NCI-H1930 (cell line): ENCODE results near the gene RC3H2.
A peak's percentile ranks its signal among the peaks of the same experiment; 100 is the strongest.
"Not testable (repeated sequence)": the region's sequence is repeated elsewhere in the genome, so short reads cannot be mapped to it uniquely, and the experiment has no call there.

Experiments used
- DNase-seq, 2 experiments: peaks; one replicate each; lab custom pipeline; 2025; lab: John Stamatoyannopoulos, UW

Gene RC3H2

DNA sequence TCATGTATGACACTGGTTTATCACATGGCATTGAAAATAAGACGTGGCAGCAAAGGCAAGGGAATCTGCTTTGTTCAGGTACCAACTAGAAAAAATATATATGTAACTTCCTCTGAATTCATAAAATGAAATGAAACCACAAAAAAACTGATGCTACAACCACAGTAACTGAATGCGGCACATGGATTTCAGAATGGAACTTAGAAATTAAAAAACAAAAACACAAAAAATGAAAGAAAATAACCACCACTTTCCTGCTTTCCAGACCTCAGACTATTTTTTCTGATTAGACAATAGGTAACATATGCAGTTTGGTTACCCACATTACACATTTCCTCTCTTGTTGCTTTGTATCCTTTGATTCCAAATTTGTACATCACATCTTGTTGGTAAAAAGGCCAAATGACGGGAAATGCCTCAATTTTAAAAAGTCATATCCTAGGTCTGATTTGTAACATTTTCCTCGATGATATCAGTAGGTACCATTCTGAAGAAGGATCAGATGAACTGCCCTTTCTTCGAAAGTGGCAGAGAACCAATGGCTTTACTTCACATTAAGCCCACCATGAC is 58.7 kb downstream of the RC3H2 start:
- DNase-seq = no peak

DNA sequence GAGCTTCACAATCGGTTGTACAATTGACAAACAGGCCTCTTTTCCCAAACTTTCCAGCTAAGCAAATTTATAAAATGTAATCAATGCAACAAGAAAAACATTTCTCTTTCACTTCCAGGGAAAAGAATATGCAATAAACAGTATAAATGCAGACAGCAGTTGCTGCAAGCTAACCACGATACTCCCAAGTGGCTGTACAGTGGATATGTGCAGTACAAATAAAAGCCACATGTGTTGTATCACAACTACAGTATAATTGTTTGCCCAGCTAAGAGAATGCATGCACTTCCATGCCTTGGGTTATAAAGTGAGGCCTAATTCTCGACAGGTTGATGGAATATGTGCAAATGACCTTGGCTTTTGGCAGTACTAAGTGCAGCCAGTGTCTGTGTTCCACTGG is 60.0 kb downstream of the RC3H2 start:
- no peak for DNase-seq

DNA sequence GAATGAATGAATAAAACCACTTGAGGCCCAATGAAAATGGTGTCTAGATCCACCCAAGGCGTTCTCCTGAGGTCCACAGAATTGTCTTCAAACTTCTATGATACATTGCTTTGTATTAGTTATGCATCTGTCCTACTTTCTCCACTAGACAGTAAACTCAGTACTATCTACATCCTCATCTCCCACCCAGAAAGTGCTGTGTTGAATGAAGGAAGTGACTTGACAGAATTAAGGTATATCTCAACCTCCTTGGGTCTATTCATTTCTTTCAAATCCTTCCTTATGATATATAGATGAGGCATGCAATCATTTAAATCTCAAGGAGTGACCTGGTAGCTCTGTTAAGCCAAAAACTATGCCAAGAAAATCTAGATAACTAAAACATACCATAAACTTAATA is 61.0 kb downstream of the RC3H2 start:
- DNase-seq = no peak

DNA sequence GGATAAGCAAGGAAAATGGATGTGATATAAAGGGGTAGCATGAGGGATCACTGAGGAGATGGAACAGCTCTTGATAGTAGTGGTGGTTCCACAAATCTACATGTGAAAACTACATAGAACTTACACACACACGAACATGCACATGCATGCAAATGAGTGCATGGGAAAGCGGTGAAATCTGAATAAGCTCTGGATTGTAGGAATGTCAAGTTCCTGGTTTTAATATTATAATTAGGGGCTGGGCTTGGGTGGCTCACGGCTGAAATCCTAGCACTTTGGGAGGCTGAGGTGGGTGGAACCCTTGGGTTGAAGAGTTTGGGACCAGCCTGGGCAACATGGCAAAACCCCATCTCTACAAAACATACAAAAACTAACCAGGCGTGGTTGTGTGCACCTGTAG is 63.7 kb downstream of the RC3H2 start:
- no peak for DNase-seq

DNA sequence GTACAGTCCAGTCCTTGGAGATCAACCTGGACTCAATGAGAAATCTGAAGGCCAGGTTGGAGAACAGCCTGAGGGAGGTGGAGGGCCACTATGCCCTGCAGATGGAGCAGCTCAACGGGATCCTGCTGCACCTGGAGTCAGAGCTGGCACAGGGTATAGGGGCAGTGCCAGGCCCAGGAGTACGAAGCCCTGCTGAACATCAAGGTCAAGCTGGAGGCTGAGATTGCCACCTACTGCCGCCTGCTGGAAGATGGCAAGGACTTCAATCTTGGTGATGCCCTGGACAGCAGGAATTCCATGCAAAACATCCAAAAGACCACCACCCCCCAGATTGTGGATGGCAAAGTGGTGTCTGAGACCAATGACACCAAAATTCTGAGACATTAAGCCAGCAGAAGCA is 66.7 kb downstream of the RC3H2 start:
- DNase-seq = not testable (repeated sequence)

DNA sequence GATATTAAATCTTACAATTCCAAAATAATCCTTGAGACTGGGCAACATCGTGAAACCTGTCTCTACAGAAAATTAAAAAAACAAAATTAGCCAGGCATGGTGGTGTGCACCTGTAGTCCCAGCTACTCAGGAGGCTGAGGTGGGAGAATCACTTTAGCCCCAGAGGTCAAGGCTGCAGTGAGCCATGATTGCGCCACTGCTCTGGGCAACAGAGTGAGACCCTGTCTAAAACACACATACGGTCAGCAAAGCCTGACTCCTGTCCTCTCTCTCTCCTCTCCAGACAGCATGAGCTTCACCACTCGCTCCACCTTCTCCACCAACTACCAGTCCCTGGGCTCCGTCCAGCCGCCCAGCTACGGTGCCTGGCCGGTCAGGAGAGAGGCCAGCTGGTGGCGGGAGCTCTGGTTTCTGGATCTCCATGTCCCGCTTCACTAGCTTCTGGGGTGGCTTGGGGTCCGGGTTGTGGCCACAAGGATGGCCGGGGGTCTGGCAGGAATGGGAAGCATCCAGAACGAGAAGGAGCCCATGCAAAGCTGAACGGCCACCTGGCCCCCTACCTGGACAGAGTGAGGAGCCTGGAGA is 67.8 kb downstream of the RC3H2 start:
- no peak for DNase-seq

DNA sequence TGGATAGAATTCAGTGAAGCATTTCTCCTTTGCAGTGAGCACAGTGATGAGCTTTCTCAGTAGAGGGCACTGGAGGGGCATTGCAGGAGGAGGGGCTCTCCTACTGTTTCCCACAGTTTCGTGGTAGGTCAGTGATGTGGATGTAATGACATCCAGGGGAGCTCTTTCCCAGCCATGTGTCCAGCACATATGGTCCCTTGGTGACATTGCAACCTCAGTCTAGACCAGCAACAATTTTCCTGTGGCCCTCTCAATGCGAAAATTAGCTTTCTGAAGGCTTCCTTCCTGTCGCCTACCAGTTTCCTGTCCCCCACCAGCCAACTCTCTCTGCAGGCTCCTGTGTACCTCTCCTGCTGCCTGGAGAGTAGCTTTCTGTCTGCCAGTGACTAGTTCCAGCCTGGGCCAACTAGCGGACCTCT is 69.8 kb downstream of the RC3H2 start:
- no peak for DNase-seq

DNA sequence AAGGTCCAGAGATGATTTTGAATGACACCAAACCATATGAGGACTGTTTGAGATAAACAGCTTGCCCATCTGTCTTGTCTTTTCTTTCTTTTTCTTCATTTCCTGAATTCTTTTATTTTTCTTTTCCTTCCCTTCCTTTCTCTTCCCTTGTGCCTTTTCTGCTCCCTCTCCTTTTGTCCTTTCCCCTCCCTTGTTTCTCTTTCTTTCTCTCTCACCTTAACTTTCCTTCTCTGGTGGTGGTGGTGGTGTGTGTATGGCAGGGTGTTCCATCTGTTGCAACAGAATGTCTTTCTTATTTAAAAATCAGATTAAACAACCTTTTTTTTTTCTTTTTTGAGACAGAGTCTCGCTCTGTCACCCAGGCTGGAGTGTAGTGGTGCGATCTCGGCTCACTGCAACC is 73.0 kb downstream of the RC3H2 start:
- no peak for DNase-seq

DNA sequence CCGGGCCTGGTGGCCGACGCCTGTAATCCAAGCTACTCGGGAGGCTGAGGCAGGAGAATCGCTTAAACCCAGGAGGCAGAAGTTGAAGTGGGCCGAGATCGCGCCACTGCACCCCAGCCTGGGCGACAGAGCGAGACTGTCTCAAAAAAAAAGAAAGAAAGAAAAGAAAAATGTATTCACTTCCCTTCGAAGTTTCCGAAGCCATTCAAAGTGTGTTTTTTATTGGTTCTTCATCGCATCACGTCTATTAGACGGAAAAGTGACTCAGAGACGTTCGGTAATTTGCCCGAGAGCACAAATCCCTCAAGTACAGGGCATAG is 76.2 kb downstream of the RC3H2 start:
- DNase-seq = not testable (repeated sequence)

DNA sequence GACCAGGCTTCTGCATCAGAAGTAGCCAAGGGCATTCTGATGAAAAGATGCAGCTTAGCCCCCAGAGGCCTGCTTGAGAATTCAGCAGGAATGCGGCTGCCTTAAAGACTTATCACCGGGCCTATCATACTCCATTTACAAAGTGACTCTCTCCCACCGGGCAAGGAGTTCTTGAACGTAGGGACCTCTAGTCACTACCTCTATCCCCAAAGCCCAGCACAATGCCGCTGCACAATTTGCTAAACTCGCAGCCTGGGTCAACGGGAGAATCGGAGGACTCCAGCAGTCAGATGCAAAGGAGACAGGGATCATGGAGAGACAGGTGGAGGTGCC is 77.4 kb downstream of the RC3H2 start:
- DNase-seq = no peak

DNA sequence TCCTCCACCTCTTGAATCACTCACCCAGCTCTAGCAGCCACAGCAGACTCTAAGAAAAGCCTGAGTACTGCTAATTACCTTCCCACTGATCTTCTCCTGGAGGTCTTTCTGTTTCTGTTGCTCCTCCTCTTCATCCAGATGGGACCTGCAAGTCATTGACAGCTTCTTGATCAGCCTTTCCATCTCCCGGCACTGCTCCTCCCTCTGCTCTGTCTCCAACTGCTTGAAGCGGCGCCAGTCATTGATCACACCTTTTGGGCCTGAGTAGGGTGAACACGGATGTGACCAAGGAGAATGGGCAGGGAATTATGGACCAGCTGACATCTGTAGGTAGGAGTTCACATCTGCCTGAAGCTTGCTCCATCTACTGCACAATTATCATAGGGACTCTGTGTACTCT is 82.2 kb downstream of the RC3H2 start:
- no peak for DNase-seq

DNA sequence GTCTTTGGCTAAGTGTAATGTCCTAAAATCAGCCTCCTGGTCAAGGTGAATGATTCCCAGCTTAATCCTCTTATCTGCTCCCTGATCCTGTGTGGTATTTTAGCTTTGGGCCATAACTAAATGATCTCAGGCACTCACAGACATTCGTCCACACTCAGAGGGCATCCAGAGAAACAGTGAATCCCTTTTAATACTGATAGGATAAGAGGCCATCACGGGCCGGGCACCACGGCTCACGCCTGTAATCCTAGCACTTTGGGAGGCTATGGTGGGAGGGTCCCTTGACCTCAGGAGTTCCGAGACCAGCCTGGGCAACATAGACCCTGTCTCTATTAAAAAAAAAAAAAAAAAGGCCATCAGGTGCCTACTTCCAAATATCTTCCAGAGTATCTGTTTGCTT is 83.1 kb downstream of the RC3H2 start:
- no peak for DNase-seq

DNA sequence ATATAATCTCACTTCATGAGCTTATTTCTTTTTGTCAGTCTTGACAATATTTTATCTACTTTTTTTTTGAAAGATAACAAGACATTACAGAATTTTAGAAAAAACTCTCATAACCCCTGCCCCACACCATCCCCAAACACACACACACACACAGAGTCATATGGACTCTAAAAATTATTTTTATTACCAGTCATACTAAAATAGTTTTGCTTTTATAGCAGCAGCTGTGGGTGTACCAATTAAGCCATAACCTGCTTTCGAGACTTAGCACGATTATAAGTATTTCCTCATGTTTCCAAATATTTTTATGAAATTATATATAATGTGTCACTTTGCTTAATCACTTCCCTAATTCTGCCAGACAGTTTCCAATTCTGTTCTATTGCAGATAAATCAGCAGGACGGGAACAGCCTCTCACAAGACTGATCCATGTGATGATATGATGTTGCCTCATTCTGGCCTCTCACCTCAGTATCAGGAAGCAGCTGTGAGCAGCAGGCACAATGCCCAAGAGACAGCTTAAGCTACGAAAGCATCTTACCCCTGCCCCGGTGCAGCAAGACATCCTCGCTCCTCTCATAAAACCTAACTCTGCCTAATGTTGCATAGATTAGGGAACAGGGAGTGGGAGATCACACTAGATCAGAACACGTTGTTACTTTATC is 83.7 kb downstream of the RC3H2 start:
- DNase-seq = no peak

DNA sequence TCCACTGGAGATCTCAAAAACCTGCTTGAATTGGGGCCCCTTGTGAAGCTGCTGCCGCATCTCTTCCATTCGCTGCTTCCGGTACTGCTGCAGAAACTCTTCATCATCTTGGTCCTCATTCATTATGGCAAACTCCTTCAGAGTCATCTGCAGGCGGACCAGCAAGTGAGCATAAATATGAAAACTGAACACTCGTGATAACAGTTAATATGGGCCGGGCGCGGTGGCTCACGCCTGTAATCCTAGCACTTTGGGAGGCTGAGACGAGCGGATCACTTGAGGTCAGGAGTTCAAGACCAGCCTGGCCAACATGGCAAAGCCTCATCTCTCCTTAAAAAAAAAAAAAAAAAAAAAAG is 84.7 kb downstream of the RC3H2 start:
- no peak for DNase-seq

DNA sequence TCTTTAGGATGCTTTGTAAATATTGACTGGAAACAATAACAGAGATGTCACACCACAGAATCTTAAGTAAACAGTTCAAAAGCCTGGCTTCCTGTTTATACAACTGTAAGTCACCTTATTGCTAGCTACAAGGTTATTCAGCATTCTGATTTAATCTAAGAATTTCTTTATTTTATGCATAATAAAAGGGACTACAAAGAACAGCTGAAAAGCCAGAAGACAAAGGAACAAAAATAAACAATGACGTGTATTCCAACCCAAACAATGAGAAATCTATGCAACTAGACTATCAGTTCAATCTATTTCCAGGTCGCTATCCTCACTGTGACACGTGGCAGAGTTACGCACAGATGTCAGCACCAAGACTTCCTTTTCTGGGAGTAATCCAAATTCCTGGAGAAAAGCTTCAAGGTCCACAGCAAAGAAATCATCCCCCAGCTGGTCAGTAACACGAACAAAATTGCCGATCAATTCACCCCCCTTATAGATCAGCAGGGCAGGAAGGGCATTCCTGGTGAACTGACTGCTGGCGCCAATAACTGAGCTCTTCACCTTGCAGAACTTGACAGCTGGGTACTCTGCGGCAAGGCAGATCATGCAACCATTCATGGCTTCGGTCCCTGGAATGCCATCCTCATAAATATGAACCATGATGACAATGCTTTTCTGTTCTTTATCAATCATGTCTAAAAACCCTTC is 85.2 kb downstream of the RC3H2 start:
- DNase-seq = no peak

DNA sequence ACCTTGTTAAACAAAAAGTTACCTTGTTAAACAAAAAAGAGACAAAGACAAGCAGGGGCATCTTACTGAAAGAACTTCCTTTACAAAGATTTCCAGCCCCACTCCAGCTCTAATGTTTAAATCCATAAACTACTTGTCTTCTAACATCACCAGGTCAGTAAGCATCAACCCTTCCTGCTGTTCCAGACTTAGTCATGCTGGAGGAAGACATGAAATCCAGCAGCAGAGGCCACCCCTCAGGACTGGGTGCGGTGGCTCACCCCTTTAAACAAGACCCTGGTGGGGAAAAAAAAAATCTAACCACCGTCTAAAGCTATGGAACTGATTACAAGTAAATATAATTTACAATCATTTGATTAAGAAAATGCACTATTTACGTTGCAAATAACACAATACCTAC is 85.8 kb downstream of the RC3H2 start:
- no peak for DNase-seq

DNA sequence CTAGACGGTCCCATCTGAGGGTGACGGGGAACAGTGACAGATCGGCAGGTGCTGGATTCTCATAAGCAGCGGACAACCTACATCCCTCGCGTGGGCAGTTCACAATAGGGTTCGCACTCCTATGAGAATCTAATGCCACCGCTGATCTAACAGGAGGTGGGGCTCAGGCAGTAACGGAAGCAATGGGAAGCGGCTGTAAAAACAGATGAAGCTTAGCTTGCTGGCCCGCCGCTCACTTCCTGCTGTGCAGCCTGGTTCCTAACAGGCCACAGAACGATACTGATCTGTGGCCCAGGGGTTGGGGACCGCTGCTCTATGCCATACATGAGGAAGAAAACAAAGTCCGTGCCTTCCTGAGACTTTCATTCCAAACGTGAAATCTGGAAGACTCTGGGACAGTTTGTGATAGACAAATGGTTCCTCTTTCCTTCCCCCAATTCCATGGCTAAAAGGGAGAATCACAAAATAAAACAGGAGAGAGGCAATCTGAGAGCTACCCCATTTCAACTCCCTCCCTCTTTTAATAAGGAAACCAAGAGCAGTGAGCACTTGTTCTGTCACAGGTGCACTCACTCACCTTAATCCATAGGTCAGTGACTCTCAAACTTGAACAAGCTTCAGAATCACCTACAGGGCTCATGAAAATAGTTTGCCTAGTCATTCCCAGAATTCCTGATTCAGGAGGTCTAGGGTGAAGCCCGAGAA is 88.8 kb downstream of the RC3H2 start:
- DNase-seq = no peak

DNA sequence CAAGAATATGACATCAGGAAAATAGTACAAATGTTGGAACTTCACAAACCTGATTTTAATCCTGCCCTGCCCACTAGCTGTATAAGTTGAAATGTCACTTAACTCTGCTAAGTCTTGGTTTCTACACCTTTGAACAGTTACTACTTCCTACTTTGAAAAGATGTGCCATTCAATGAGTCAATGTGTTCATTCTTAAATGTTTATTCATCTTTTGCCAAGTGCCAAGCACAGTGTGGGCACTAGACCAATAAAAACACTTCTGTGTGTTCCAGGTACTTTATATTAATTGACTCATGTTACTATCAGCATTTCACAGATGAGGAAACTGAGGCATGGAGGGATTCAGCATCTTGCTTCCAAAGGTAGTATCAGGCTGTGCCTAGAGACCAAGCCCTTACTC is 89.6 kb downstream of the RC3H2 start:
- no peak for DNase-seq

DNA sequence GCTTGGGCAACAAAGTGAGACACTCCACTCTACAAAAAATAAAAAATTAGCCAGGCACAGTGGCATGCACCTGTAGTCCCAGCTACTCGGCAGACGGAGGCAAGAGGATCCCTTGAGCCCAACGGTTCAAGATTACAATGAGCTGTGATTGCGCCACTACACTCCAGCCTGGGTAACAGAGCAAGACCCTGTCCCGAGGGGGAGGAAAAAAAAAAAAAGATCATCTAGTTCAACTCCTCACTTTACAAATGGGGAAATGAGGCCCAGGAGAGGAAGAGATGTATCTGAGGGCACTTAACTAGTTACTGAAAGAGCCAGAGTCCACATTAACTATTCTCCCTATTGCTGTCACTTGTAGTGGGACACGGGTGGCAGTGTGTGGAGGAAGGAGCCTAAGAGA is 90.6 kb downstream of the RC3H2 start:
- DNase-seq = no peak

DNA sequence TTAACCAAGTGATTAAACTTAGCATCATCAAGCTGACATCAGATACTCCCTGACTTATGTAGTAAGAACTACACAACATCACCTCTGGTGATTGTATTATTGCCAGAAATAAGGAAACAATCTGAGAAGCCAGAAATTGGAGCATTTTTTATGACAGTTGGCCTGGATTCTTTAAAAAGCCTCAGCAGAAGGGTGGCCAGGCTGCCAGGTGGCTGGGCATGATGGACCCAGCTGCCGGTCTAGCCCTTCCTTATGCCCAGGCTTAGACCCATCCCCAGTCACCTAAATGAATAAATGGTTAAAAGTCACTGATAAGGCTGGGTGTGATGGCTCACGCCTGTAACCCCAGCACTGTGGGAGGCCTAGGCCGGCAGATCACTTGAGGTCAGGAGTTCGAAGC is 92.4 kb downstream of the RC3H2 start:
- no peak for DNase-seq

DNA sequence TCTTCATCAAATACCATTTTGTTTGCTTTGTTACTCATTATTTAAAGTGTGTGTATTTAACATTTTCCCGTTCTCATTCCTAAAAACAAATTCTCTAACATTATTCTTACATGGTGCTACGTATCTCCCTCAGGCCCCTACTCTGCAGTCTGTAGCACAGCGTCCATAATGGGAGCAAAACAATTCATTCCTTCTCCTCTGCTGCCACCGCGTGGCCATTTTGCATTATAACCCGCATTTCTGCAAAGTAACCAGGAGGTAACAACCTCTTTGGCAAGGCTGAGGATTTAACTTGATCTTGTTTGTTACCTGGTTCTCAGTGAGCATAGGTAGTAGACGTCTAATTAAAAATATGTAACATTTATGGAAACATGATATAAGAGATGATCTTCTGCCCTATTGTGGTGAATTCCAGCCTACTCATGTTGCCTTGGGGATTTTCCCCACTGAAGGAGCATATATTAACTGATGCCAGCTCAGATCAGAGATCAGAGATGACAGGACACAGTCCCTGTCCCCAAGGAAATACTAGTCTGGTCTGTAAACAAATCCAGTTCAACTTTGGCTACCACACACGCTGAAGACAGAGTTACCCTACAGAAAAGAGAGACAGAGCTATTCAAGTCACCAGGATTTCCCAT is 94.7 kb downstream of the RC3H2 start:
- DNase-seq = peak; percentile 34 to 69

DNA sequence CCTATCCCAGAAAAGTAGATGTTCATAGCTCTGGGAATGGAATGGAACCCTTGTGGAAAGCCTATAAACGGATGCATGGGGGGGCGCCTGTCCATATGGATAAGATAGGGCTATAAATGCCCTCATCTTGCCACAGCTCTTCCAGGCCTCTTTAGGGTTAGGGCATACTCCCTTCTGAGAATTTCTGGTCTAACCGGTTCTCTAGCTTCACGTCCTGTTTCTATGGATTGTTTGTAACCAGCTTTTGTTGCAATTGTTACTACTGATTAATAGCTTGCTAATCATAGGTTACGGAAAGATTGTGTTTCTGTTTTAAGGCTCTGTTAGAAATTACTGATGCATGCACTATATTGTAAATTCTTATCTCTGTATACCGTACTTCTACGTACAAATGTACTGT is 95.9 kb downstream of the RC3H2 start:
- DNase-seq = not testable (repeated sequence)

DNA sequence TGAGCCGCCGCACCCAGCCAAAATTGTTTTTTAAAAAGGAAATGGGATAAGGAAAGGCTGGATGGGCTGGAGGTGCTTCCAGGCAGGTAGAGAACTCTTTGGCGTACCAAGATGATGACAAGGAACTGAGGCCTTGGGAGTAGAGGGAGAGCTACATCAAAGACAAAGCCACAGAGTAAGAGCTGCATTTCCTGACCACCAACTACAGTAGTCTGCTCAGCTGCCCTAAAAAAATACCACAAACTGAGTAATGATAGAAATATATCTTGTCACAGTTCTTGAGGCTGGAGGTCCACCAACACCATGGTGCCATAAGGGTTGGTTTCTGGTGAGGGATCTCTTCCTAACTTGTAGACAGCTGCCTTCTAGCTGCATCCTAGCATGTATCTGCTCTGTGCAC is 97.0 kb downstream of the RC3H2 start:
- DNase-seq = no peak
